B cell (primary cell): Measurements from ENCODE around the gene HMHB1. TPM values are rescaled to one million over a fixed set of nuclear protein-coding genes. Genes with fewer than 3 reads are reported as not detected.

Experiments used
- ATAC-seq: fragments of 200-7000 bp; cut with Tn5 transposase; one replicate; pipeline ENCODE4 v1.10.0; 2021; ENCODE audit warnings: low read depth, mild to moderate bottlenecking, moderate number of reproducible peaks, moderate library complexity
- CTCF ChIA-PET: fragments of 350-600 bp; sonication (Branson Sonifier 250); formaldehyde crosslinking; loops from one replicate; lab custom pipeline; 2021; ENCODE audit warnings: antibody characterized with exemption, inconsistent platforms; lab: Charles Lee
- POLR2A ChIA-PET: fragments of 350-600 bp; sonication (Branson Sonifier 250); formaldehyde crosslinking; loops from one replicate; lab custom pipeline; 2021; ENCODE audit warnings: antibody characterized with exemption; lab: Charles Lee
- DNase-seq: peaks from one replicate; pipeline ENCODE4 v3.0.0; 2013
- H2AFZ ChIP-seq: 2 replicates; pipeline ENCODE4 v1.6.1; 2012; ENCODE audit warnings: mild to moderate bottlenecking, low read depth, low read length; ENCODE audit not compliant: insufficient read depth, poor library complexity, severe bottlenecking
- H3K27ac ChIP-seq, 2 donors: 1 replicate in 1 of 2; 2 replicates in 1 of 2; pipeline ENCODE4 v1.5.1; 2012 to 2013; ENCODE audit warnings: low read length in 2 of 2, mild to moderate bottlenecking in 2 of 2, moderate library complexity in 1 of 2
- H3K27me3 ChIP-seq, 4 experiments: fragments of 200-600 bp in 1 of 4; sonication (generic) in 1 of 4; replicated peaks in 1 of 4; 1 replicate in 2 of 4; 2 replicates in 2 of 4; pipeline versions ENCODE4 v1.6.1 to v1.7.0; 2013 to 2016; ENCODE audit warnings: low read length in 3 of 4, mild to moderate bottlenecking in 2 of 4, mixed read lengths in 1 of 4, moderate library complexity in 1 of 4; ENCODE audit not compliant: insufficient read depth in 4 of 4, control insufficient read depth in 3 of 4; ENCODE audit errors: control extremely low read depth in 1 of 4
- H3K36me3 ChIP-seq, 2 experiments: replicated peaks in 1 of 2; 1 replicate in 1 of 2; 2 replicates in 1 of 2; pipeline versions ENCODE4 v1.6.1 to v1.7.1; 2013; ENCODE audit warnings: low read length in 1 of 2; ENCODE audit not compliant: insufficient read depth in 2 of 2, control insufficient read depth in 1 of 2; ENCODE audit errors: control extremely low read depth in 1 of 2, extremely low read depth in 1 of 2
- H3K4me1 ChIP-seq, 2 donors: fragments of 200-600 bp in 1 of 2; sonication (generic) in 1 of 2; 1 replicate in 1 of 2; 2 replicates in 1 of 2; pipeline versions ENCODE4 v1.5.1 to v1.6.1; 2013 to 2017; ENCODE audit warnings: low read length in 2 of 2; ENCODE audit not compliant: control insufficient read depth in 2 of 2, insufficient read depth in 2 of 2
- H3K4me2 ChIP-seq: replicated peaks from 2 replicates; pipeline ENCODE3; 2012; ENCODE audit warnings: mild to moderate bottlenecking, low read depth, low read length; ENCODE audit not compliant: poor library complexity, severe bottlenecking
- H3K4me3 ChIP-seq, 5 experiments: fragments of 200-600 bp in 1 of 5; sonication (generic) in 1 of 5; 1 replicate in 3 of 5; 2 replicates in 2 of 5; pipeline versions ENCODE4 v1.5.1 to v1.7.0; 2011 to 2016; ENCODE audit warnings: low read length in 4 of 5, mild to moderate bottlenecking in 4 of 5, low read depth in 2 of 5, control low read depth in 1 of 5, moderate library complexity in 1 of 5; ENCODE audit not compliant: insufficient read depth in 1 of 5; ENCODE audit errors: control extremely low read depth in 1 of 5, extremely low read depth in 1 of 5
- H3K79me2 ChIP-seq: fragments of 200-600 bp; sonication (generic); one replicate; pipeline ENCODE4 v1.6.0; 2016; ENCODE audit warnings: low read length; ENCODE audit not compliant: control insufficient read depth, insufficient read depth
- H3K9ac ChIP-seq: fragments of 200-600 bp; sonication (generic); 2 replicates; pipeline ENCODE4 v1.6.1; 2017; ENCODE audit warnings: mild to moderate bottlenecking, low read length, moderate library complexity
- H3K9me3 ChIP-seq, 3 donors: one replicate each; pipeline versions ENCODE4 v1.6.1 to v1.7.1; 2013; ENCODE audit warnings: low read length in 2 of 3; ENCODE audit not compliant: control insufficient read depth in 2 of 3, insufficient read depth in 1 of 3; ENCODE audit errors: control extremely low read depth in 1 of 3
- H4K20me1 ChIP-seq: 2 replicates; pipeline ENCODE4 v1.6.0; 2012; ENCODE audit warnings: mild to moderate bottlenecking, low read length; ENCODE audit not compliant: insufficient read depth, control insufficient read depth, poor library complexity, severe bottlenecking
- H3K27ac Mint-ChIP-seq: one replicate; pipeline ENCODE4 v1.8.0; 2021; ENCODE audit warnings: mixed read lengths
- H3K27me3 Mint-ChIP-seq: one replicate; pipeline ENCODE4 v1.8.0; 2021; ENCODE audit warnings: mixed read lengths
- H3K4me1 Mint-ChIP-seq: one replicate; pipeline ENCODE4 v1.8.0; 2021; ENCODE audit warnings: mixed read lengths
- H3K4me3 Mint-ChIP-seq: one replicate; pipeline ENCODE4 v1.8.0; 2021; ENCODE audit warnings: mixed read lengths
- H3K9me3 Mint-ChIP-seq: one replicate; pipeline ENCODE4 v1.8.0; 2022; ENCODE audit warnings: mixed read lengths; ENCODE audit not compliant: insufficient read depth
- EZH2 ChIP-seq: IDR thresholded peaks from 2 replicates; pipeline ENCODE4 v1.6.1; 2012; ENCODE audit warnings: borderline replicate concordance, low read depth, mild to moderate bottlenecking, moderate library complexity, low read length; ENCODE audit not compliant: insufficient read depth, poor library complexity, severe bottlenecking
- WGBS: methylation state at CpG from one replicate; pipeline ENCODE4 v1.1.5; 2013; ENCODE audit warnings: missing lambda C conversion rate; ENCODE audit not compliant: insufficient coverage; 5-methylcytosine and 5-hydroxymethylcytosine counted together
- intact Hi-C: fragments of 100-400 bp; cut with micrococcal nuclease; formaldehyde crosslinking; loops from one replicate; pipeline ENCODE4 v1.10.0; 2022
- polyA plus RNA-seq: library from polyadenylated mRNA; depleted of rRNA; stranded (reverse); fragments of >200 nt; gene quantifications from 2 replicates; pipeline ENCODE4 v1.2.3, GENCODE V29; 2012
- total RNA-seq, 2 donors: library from RNA; stranded (reverse); fragments of 120-200 nt in 1 of 2; gene quantifications; 1 replicate in 1 of 2; 2 replicates in 1 of 2; pipeline versions ENCODE4 v1.2.3 to v1.2.4, GENCODE V29; 2013 to 2022
- TF ChIP-seq, protein P1 (sequence below): fragments of 200-600 bp; IDR thresholded peaks from one replicate; pipeline ENCODE4 v1.8.0; 2022; ENCODE audit warnings: antibody characterized with exemption, mild to moderate bottlenecking

The HMHB1 gene
- total and polyA plus RNA-seq, 2 donors (not counting 1 experiment from before 2014, with no cell fraction given) = not detected

DNA sequence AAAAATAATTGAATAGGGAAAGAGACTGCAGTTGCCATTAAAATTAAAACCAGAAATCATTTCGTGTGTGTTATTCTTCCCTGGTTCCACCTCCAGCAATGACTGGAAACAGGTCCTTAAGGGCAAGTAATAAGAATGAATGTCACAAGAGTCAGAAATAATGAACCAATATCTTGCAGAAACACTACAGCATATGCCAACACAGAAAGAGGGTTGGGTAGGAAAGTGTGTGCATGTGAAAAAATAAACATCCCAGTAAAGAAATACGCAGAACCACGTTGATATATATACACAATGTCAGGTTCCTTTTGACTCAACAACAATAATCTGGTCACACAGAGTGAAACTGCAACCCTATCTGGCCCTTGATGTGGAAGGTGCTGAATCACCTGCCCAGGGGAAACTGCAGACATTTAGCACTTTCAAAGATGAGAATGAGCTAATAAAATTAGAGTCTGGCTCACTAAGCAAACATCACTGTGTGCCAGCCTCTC lies 15.0 kb downstream of the HMHB1 start:
- ATAC-seq = no peak
- no peak overlapping the region for H3K27ac Mint-ChIP-seq
- Histone ChIP-seq H2AFZ (no peak overlapping the region), H3K36me3 (no peaks in the 10 kb centered on the region), H3K9ac (no peak overlapping the region), H3K4me1 (peaks cover 3 to 5% of the 10 kb centered on the region in 2 donors), H3K27ac (no peak overlapping the region), H4K20me1 (no peaks in the 10 kb centered on the region), H3K27me3 (no peaks in the 10 kb centered on the region), H3K9me3 (no peaks in the 10 kb centered on the region), H3K4me3 (no peak overlapping the region), H3K79me2 (no peaks in the 10 kb centered on the region), H3K4me2 (no peak overlapping the region)
- intact Hi-C loops = loop anchor here (10.0 kb wide), 2 partner anchors 542 to 632 kb away; no protein-coding TSS in a partner anchor
- no peaks in the 10 kb centered on the region for H3K9me3 Mint-ChIP-seq
- POLR2A ChIA-PET = no interaction called here
- CTCF ChIA-PET = interaction anchor here (0.6 to 8.5 kb wide), 13 partner anchors 11 to 938 kb away, joined by 3 to 123 read pairs (median 11); no protein-coding TSS in a partner anchor
- H3K4me3 Mint-ChIP-seq = no peak overlapping the region
- H3K4me1 Mint-ChIP-seq = peaks cover 7% of the 10 kb centered on the region
- TF ChIP-seq, protein P1, sequence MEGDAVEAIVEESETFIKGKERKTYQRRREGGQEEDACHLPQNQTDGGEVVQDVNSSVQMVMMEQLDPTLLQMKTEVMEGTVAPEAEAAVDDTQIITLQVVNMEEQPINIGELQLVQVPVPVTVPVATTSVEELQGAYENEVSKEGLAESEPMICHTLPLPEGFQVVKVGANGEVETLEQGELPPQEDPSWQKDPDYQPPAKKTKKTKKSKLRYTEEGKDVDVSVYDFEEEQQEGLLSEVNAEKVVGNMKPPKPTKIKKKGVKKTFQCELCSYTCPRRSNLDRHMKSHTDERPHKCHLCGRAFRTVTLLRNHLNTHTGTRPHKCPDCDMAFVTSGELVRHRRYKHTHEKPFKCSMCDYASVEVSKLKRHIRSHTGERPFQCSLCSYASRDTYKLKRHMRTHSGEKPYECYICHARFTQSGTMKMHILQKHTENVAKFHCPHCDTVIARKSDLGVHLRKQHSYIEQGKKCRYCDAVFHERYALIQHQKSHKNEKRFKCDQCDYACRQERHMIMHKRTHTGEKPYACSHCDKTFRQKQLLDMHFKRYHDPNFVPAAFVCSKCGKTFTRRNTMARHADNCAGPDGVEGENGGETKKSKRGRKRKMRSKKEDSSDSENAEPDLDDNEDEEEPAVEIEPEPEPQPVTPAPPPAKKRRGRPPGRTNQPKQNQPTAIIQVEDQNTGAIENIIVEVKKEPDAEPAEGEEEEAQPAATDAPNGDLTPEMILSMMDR = no peak
- TF ChIP-seq EZH2 = no peak
- no peaks in the 10 kb centered on the region for H3K27me3 Mint-ChIP-seq
- WGBS = no CpG with 5 or more reads among the region's 3 CpGs
- no peak for DNase-seq

DNA sequence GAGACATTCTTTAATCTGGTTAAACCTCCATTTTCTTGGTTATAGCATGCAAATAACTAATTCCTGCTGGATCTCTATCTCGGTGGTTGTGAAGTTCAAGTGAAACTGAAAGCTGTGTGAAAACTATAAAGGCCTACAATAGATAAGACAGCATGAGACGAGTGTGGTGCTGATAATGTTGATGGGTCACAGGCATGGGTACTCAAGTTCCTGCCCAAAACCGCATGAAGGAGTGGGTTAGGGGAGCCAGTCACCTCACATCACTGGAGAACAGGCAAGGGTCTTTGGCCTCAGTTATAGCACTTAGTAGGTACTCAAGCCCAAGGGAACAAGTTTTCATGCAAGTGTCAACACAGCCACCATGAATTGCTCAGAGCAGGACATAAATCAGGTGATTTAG lies 16.7 kb downstream of the HMHB1 start:
- Histone ChIP-seq H2AFZ (peak overlapping the region; percentile 60), H3K9ac (peak overlapping the region; percentile 0), H3K4me2 (peak overlapping the region; percentile 24), H4K20me1 (no peaks in the 10 kb centered on the region), H3K79me2 (no peaks in the 10 kb centered on the region), H3K36me3 (no peaks in the 10 kb centered on the region), H3K27ac (no peak overlapping the region), H3K9me3 (no peaks in the 10 kb centered on the region), H3K4me1 (peaks cover 3 to 5% of the 10 kb centered on the region in 2 donors), H3K4me3 (no peak overlapping the region), H3K27me3 (no peaks in the 10 kb centered on the region)
- WGBS = 35% methylated on average over 2 of the region's 3 CpGs
- DNase-seq (no peak), ATAC-seq (no peak)
- Mint-ChIP-seq H3K4me3 (no peak overlapping the region), H3K9me3 (no peaks in the 10 kb centered on the region), H3K27ac (no peak overlapping the region), H3K27me3 (no peaks in the 10 kb centered on the region), H3K4me1 (peaks cover 7% of the 10 kb centered on the region)
- CTCF ChIA-PET = interaction anchor here (0.6 to 8.5 kb wide), 6 partner anchors 10 to 906 kb away, joined by 3 to 123 read pairs (median 8); no protein-coding TSS in a partner anchor
- POLR2A ChIA-PET = interaction anchor here (0.6 kb wide), 1 partner anchor 437 kb away, joined by 3 read pairs; no protein-coding TSS in a partner anchor
- TF ChIP-seq, protein P1 = no peak
- TF ChIP-seq EZH2 = no peak
- intact Hi-C loops = loop anchor here (10.0 kb wide), 2 partner anchors 544 to 634 kb away; no protein-coding TSS in a partner anchor
